NB4 (cell line): ENCODE results near the gene INSIG1.

ENCODE experiments used
- POLR2A ChIP-seq: IDR thresholded peaks from 2 replicates; pipeline ENCODE4 v1.6.1; 2011; ENCODE audit warnings: mild to moderate bottlenecking; ENCODE audit not compliant: insufficient read length; ENCODE audit errors: extremely low read depth
- TF ChIP-seq, protein P1 (sequence below): IDR thresholded peaks from one replicate; pipeline ENCODE4 v1.5.1; 2012; ENCODE audit warnings: low read depth, low read length
- TF ChIP-seq, protein P2 (sequence below): IDR thresholded peaks from 2 replicates; pipeline ENCODE4 v1.6.1; 2011; ENCODE audit warnings: low read depth, low read length

DNA sequence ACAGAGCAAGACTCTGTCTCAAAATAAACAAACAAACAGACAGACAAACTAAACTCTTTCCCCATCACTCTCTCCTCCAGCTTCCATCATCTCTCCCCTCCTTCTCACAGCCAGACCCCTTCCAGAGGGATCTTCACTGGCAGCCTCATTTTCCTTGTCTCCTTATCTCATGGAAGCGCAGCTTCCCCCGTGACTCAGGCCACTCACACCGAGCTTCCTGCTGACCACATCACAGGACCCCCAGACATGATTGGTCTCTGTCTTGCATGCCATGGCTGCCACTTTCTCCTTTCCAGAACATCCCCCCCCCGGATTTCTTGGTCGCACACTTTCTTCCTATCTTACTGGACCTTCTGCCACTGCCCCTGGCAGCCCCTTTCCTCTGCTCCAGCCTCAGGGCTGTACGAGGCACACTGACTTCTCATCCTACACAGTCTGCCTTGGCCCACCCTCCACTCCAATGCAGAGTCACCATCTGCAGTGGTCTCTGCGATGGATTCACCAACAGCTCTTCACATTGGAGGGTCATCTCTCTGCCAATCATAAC, 4.9 kb upstream of the INSIG1 start:
- TF ChIP-seq, protein P1, sequence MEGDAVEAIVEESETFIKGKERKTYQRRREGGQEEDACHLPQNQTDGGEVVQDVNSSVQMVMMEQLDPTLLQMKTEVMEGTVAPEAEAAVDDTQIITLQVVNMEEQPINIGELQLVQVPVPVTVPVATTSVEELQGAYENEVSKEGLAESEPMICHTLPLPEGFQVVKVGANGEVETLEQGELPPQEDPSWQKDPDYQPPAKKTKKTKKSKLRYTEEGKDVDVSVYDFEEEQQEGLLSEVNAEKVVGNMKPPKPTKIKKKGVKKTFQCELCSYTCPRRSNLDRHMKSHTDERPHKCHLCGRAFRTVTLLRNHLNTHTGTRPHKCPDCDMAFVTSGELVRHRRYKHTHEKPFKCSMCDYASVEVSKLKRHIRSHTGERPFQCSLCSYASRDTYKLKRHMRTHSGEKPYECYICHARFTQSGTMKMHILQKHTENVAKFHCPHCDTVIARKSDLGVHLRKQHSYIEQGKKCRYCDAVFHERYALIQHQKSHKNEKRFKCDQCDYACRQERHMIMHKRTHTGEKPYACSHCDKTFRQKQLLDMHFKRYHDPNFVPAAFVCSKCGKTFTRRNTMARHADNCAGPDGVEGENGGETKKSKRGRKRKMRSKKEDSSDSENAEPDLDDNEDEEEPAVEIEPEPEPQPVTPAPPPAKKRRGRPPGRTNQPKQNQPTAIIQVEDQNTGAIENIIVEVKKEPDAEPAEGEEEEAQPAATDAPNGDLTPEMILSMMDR = no peak
- TF ChIP-seq POLR2A = no peak
- TF ChIP-seq, protein P2, sequence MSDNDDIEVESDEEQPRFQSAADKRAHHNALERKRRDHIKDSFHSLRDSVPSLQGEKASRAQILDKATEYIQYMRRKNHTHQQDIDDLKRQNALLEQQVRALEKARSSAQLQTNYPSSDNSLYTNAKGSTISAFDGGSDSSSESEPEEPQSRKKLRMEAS = no peak
